Stomach smooth muscle (tissue), 2 donors: ENCODE results near the gene SPIRE2.

ENCODE experiments used
- H3K27ac ChIP-seq: one replicate; pipeline ENCODE4 v1.7.0; 2013; ENCODE audit warnings: mild to moderate bottlenecking, low read length, inconsistent platforms
- H3K27me3 ChIP-seq, 2 donors: one replicate each; pipeline ENCODE4 v1.7.0; 2013; ENCODE audit warnings: low read length in 2 of 2; ENCODE audit not compliant: insufficient read depth in 2 of 2, control insufficient read depth in 1 of 2
- H3K36me3 ChIP-seq, 2 donors: one replicate each; pipeline ENCODE4 v1.7.0; 2013; ENCODE audit warnings: low read length in 2 of 2; ENCODE audit not compliant: control insufficient read depth in 2 of 2, insufficient read depth in 2 of 2
- H3K4me1 ChIP-seq: one replicate; pipeline ENCODE4 v1.7.0; 2013; ENCODE audit warnings: low read length; ENCODE audit not compliant: control insufficient read depth, insufficient read depth
- H3K4me3 ChIP-seq, 2 donors: one replicate each; pipeline ENCODE4 v1.7.0; 2013; ENCODE audit warnings: low read length in 2 of 2
- H3K9ac ChIP-seq, 2 donors: one replicate each; pipeline ENCODE4 v1.7.0; 2013; ENCODE audit warnings: low read length in 2 of 2, mild to moderate bottlenecking in 1 of 2
- H3K9me3 ChIP-seq, 2 donors: one replicate each; pipeline ENCODE4 v1.7.0; 2013; ENCODE audit warnings: low read length in 2 of 2; ENCODE audit not compliant: control insufficient read depth in 2 of 2
- donor health status: healthy.
- donor health status: Pancreatic carcinoma.

Gene SPIRE2

DNA sequence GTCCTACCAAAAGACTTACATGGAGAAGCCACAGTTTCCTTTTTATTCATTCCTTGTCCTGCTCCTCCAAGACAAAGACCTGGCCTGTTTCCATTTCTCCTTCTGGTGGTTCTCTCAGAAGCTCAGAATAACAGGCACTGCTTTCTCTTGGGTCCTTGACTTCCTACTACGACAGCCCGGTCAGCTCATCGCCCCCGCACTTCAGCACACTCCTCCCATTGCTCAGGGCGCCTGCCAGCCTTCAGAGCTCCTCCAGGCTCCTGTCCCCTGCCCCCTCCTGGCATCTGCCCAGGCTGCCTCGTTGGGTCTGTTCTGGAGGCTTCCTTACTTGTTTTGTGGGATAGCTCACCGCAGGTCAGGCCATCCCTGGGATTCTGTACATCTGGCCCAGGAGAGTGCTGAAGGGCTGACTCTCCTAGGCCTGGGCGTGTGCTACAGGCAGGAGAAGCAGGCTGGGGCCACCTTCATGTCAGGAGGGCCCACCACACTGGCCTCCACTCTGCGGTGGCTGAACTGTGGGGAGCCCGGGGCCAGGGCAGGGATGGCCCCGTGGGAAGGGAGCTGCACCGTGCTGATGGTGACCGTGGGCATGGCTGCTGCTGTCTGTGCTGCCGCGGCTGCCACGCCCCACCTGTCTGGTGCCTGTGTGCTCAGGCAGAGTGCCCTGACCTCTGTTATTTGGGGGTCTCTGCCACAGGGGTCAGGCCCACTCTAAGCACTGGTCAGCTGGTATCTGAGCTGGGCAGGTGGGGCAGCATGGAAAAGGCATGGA, 62.8 kb downstream of the SPIRE2 start:
- no peak overlapping the region for H3K27ac ChIP-seq
- H3K36me3 ChIP-seq = peaks cover 41 to 52% of the 10 kb centered on the region in 2 donors
- H3K27me3 ChIP-seq = no peaks in the 10 kb centered on the region
- H3K9me3 ChIP-seq = no peaks in the 10 kb centered on the region
- H3K9ac ChIP-seq = no peak overlapping the region
- H3K4me3 ChIP-seq = no peak overlapping the region
- peaks cover 4% of the 10 kb centered on the region for H3K4me1 ChIP-seq

DNA sequence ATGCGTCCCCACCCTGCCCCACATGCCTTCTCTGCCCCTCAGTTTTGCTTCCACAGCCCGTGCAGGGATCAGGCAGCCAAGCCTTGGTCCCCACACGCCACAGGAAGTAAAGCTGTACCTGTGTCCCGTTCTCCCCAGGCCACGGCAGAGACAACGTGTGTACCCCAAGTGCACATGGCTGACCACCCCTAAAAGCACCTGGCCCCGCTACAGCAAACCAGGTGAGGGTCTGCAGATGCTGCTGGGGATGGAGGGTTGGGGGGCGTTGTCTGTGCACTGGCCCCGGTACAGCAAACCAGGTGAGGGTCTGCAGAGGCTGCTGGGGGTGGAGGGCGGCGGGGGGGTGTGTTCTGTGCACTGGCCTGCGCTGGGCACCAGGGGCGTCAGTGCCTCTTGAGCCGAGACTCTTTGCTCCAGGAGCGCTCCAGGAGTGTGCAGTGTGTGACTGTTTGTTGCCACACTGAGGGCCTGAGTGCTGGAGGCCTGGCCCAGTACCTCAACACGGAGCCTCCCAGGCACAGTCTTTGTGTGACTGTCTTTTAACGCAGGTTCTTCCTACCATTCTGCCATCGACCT, 63.9 kb downstream of the SPIRE2 start:
- Histone ChIP-seq H3K4me1 (peaks cover 4% of the 10 kb centered on the region), H3K4me3 (no peak overlapping the region), H3K9ac (no peak overlapping the region), H3K27me3 (no peaks in the 10 kb centered on the region), H3K9me3 (no peaks in the 10 kb centered on the region), H3K27ac (no peak overlapping the region), H3K36me3 (peaks cover 42 to 51% of the 10 kb centered on the region in 2 donors)

DNA sequence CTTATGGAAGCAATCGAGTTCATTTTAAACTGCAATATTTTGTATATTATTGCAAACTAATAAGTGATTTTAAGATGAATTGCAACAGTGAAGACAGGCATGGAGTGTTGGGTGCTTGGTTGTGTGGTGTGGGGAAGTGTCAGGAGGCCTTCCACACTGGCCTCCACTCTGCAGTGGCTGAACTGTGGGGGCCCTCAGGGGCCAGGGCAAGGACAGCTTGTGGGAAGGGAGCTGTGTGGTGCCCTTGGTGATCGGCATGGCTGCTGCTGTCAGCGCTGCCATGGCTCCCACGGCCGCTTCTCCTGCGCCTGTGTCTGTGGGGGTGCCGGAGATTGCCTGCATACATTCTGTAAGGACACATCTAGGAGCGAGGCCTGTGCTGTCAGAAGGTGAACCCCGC, 64.4 kb downstream of the SPIRE2 start:
- peaks cover 4% of the 10 kb centered on the region for H3K4me1 ChIP-seq

DNA sequence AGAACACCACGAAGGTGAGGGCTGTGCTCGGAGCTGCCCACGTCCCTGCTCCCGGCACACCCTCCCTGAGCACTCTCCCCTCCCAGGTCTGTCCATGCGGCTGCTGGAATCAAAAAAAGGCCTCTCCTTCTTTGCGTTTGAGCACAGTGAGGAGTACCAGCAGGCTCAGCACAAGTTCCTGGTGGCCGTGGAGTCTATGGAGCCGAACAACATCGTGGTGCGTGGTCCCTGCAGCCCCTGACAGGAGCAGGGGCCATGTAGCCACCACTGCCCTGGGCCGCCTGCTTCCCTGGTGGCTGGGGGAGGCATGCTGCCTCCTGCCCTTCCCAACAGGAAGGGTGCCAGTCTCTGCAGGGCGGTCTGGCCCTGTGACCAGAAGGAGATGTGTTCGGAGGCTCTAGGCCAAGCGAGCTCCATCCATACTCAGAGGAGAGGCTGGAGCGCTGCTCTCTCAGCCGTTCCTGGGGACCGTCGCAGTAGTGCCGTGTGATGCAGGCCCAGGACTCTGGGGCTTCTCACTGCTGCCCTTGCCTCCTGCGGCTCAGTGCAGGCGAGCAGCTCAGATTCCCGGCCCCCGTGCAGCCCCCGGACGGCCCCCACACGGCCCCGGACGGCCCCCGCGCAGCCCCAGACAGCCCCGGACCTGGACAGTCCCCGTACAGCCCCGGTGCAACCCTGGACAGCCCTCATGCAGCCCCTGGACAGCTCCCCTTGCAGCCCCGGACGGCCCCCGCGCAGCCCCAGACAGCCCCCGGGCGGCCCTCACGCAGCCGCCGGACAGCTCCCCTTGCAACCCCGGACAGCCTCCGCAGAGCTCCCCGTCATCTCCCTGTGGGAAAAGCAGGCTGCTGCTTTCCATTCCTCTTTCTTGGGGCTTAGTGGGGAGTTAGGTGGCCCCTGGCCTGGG, 65.6 kb downstream of the SPIRE2 start:
- Histone ChIP-seq H3K36me3 (peaks cover 38 to 53% of the 10 kb centered on the region in 2 donors), H3K27me3 (no peaks in the 10 kb centered on the region), H3K4me1 (peaks cover 4% of the 10 kb centered on the region), H3K4me3 (no peak overlapping the region), H3K9ac (no peak overlapping the region), H3K27ac (no peak overlapping the region), H3K9me3 (no peaks in the 10 kb centered on the region)

More for the DNA sequence above, 64.4 kb downstream of the SPIRE2 start:
- peaks cover 39 to 51% of the 10 kb centered on the region in 2 donors for H3K36me3 ChIP-seq
- no peaks in the 10 kb centered on the region for H3K9me3 ChIP-seq
- H3K9ac ChIP-seq = no peak overlapping the region
- no peaks in the 10 kb centered on the region for H3K27me3 ChIP-seq
- no peak overlapping the region for H3K4me3 ChIP-seq
- H3K27ac ChIP-seq = no peak overlapping the region

DNA sequence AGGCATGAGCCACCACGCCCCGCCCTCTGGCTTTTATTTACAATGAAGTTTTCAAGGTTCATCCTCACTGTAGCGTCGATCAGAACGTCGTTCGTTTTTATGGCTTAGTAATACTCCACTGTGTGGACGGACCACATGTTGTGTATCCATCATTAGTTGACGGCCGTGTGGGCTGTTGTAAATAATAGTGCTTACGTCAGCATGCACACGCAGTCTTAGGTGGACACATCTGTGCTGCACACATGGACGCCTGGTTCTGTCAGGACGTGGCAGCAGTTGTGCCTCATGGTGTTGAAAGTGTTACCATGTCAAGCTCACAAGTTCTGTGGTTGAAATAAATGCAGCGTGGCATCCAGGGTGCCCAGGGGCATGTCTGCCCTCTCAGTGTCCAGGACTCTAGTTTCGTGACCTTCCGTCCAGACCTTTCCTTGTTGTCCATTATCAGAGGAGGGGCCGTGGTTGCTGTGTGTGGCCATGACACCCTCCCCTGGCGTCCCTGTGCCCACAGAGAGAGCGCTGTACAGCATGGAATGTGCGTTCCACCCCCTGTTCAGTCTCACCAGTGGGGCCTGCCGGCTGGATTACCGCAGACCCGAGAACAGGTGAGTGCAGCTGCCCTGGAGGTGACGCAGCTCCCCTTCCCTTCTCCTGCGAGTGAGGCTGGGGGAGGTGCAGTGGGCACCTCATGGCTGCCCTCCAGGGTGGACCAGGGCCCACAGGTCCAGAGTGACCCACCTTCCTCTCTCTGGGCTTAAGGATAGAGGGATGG, 67.4 kb downstream of the SPIRE2 start:
- Histone ChIP-seq H3K36me3 (peaks cover 49 to 64% of the 10 kb centered on the region in 2 donors), H3K4me3 (no peak overlapping the region), H3K9ac (no peak overlapping the region), H3K27me3 (no peaks in the 10 kb centered on the region), H3K27ac (no peak overlapping the region), H3K9me3 (no peaks in the 10 kb centered on the region), H3K4me1 (peaks cover 4% of the 10 kb centered on the region)

DNA sequence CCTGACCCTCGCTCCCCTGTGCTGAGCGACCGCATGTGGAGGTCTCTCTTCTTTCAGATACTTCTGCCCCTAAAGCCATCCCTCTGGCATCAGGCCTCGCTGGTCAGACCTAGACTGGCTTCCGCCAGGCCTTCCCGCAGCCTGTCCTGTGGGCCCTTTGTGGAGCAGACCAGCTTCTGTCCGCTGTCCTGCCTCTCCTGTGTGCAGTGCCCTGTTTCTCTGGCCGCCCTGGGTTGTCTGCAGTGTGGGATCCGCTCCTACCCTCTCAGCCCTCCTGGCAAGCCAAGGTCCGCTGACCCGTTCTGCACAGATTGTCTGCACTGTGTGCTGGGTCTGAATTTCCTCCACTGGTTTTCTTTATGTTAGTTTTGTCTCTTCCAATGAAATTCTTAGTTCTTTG, 68.9 kb downstream of the SPIRE2 start:
- no peak overlapping the region for H3K9ac ChIP-seq
- no peak overlapping the region for H3K27ac ChIP-seq
- no peak overlapping the region for H3K4me3 ChIP-seq
- H3K9me3 ChIP-seq = no peaks in the 10 kb centered on the region
- H3K4me1 ChIP-seq = no peaks in the 10 kb centered on the region
- H3K27me3 ChIP-seq = no peaks in the 10 kb centered on the region
- H3K36me3 ChIP-seq = peaks cover 48 to 57% of the 10 kb centered on the region in 2 donors

DNA sequence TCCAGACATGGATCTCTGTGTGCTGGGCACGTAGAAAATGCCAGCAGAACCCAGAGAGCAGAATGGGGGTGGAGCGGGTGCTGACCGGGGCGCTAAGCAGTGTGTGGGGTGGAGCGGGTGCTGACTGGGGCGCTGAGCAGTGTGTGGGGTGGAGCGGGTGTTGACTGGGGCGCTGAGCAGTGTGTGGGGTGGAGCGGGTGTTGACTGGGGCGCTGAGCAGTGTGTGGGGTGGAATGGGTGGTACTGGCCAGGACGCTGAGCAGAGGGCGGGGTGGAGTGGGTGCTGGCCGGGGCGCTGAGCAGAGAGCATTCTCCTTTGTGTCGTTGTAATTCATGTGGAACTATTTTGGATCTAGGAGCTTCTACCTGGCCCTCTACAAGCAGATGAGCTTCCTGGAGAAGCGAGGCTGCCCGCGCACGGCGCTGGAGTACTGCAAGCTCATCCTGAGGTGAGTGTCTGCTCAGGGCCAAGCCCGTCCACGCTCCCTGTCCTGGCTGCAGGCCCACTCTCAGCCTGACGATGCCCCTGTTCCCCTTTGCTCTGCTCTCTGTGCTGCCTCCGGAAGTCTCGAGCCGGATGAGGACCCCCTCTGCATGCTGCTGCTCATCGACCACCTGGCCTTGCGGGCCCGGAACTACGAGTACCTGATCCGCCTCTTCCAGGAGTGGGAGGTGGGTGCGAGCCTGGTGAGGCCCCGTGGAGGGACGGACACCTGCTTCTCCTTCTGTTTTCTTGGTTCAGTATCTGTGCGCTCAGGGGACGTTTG, 70.1 kb downstream of the SPIRE2 start:
- H3K4me1 ChIP-seq = no peaks in the 10 kb centered on the region
- H3K27me3 ChIP-seq = no peaks in the 10 kb centered on the region
- H3K9ac ChIP-seq = no peak overlapping the region
- no peak overlapping the region for H3K4me3 ChIP-seq
- peaks cover 42 to 49% of the 10 kb centered on the region in 2 donors for H3K36me3 ChIP-seq
- H3K9me3 ChIP-seq = no peaks in the 10 kb centered on the region
- H3K27ac ChIP-seq = no peak overlapping the region

DNA sequence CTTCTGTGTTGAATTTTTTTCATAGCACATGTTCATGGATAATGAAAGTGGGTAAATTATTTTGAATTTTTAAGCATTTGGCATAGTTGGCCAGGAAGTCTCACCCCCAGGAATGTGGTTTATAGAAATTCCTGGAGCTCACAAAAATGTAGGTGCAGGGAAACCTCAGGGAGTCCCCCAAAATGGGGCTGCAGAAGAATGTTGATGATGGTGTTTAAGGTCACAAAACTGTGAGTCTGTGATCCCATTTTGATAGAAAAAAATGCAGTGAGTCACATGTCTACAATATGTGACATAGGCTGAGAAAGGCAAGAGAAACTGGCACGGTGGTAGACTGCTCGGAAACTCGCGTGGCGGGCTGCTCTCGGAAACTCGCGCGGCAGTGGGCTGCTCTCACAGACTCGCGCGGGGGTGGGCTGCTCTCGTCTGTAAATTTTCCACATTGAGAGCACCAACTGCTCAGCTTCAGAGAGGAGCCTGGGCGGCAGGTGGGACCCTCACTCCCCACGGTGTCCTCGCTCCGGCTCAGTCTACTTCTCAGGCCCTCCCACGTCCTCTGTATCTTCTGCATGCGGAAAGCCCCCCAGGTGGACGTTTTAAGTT, 71.7 kb downstream of the SPIRE2 start:
- Histone ChIP-seq H3K27ac (no peak overlapping the region), H3K36me3 (peaks cover 46 to 52% of the 10 kb centered on the region in 2 donors), H3K27me3 (no peaks in the 10 kb centered on the region), H3K9ac (no peak overlapping the region), H3K9me3 (no peaks in the 10 kb centered on the region), H3K4me3 (no peak overlapping the region), H3K4me1 (no peaks in the 10 kb centered on the region)

DNA sequence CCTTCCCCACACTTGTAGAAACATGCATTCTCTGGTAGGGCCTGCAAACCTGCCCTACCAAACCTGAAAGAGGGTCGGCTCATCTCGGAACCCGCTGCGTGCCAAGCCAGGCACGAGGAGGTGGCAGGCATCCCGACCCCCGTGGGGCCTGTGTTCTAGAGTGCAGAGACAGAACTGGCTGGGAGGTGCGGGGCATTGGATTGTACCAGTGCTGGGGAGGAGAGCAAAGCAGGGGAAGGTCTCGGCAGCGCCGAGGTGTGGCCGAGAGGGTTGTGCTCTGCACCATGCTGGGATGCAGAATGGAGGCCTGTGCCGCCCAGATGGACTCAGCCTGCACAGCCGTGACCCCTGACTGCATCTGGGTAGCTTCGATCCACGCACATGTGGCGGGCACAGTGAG, 72.6 kb downstream of the SPIRE2 start:
- Histone ChIP-seq H3K27ac (no peak overlapping the region), H3K4me1 (no peaks in the 10 kb centered on the region), H3K27me3 (no peaks in the 10 kb centered on the region), H3K36me3 (peaks cover 48 to 50% of the 10 kb centered on the region in 2 donors), H3K9ac (no peak overlapping the region), H3K9me3 (no peaks in the 10 kb centered on the region), H3K4me3 (no peak overlapping the region)
